ENCODE results near the gene PPP1R10. TPM values are rescaled to one million over a fixed set of nuclear protein-coding genes. Genes with fewer than 3 reads are reported as not detected.

The PPP1R10 gene
- total RNA-seq, 2 experiments from 2014 or later: 47.1 to 49.1 TPM

Small RNAs within 50 kb of the gene (microRNA-seq; reads per million reads assigned to microRNA genes)
- gene MIR877 (ENCODE audit: borderline microRNAs expressed, borderline replicate concordance): 238 reads per million, percentile 71 among the genes with 10 or more reads in this experiment

Other genes starting within 250 kb of the PPP1R10 start
- gene HLA-E, start 127.7 kb downstream of the PPP1R10 start, total RNA-seq: 100 to 1,000 TPM; 598 to 608 TPM
- 10 to 100 TPM; 78.2 to 82.1 TPM for gene GNL1, start 60.8 kb downstream of the PPP1R10 start, total RNA-seq
- gene PRR3, start 59.9 kb downstream of the PPP1R10 start, total RNA-seq: 10 to 100 TPM; 21.7 to 22.0 TPM
- gene ABCF1, start 45.8 kb downstream of the PPP1R10 start, total RNA-seq: 10 to 100 TPM; 79.5 to 82.7 TPM
- gene MRPS18B, start 597 bp upstream of the PPP1R10 start, total RNA-seq: 100 to 1,000 TPM; 118 to 120 TPM
- gene ATAT1, start 9.6 kb upstream of the PPP1R10 start, total RNA-seq: 1 to 10 TPM; 6.9 to 7.5 TPM
- 10 to 100 TPM; 33.6 TPM for gene C6orf136, start 29.9 kb upstream of the PPP1R10 start, total RNA-seq
- gene DHX16, start 55.8 kb upstream of the PPP1R10 start, total RNA-seq: 10 to 100 TPM; 25.7 to 27.7 TPM
- 100 to 1,000 TPM; 112 to 115 TPM for gene PPP1R18, start 69.4 kb upstream of the PPP1R10 start, total RNA-seq
- gene NRM, start 73.7 kb upstream of the PPP1R10 start, total RNA-seq: 10 to 100 TPM; 31.0 to 32.0 TPM
- 10 to 100 TPM; 84.1 to 84.8 TPM for gene MDC1, start 100.0 kb upstream of the PPP1R10 start, total RNA-seq
- 1,000 to 10,000 TPM; 1,781 to 1,838 TPM for gene TUBB, start 103.1 kb upstream of the PPP1R10 start, total RNA-seq
- 100 to 1,000 TPM; 162 to 173 TPM for gene FLOT1, start 125.4 kb upstream of the PPP1R10 start, total RNA-seq
- gene IER3, start 127.3 kb upstream of the PPP1R10 start, total RNA-seq: 10 to 100 TPM; 32.2 to 34.0 TPM

All from activated naive CD4-positive, alpha-beta T cell treated with anti-CD3 and anti-CD28 coated beads for 36 hours (primary cell).